HUDEP-2 (cell line): ENCODE measurements around the gene EMC8.
A peak's percentile ranks its signal among the peaks of the same experiment; 100 is the strongest.

ENCODE experiments used
- DNase-seq, 76 experiments: peaks; one replicate each; lab custom pipeline; 2025; ENCODE audit not compliant: unreplicated experiment in 76 of 76; lab: John Stamatoyannopoulos, UW

Gene EMC8

DNA sequence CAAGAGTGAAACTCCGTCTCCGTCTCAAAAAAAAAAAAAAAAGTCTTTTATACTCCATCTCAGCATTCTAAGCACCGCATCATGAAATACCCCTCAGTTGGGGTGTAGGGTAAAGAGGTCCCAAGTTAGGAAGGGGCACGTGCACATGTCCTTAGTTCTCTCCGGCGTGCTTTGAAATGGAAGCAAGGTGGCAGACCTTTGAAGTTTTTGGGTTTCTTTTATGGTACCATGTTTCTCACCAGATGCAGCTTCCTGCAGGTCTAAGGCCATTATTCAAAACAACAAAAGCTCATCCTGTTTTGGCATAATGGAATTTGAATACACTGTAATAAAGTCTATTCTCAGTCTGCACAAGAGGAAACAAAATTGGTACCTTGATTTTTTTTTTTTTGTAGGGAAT, 9.6 kb downstream of the EMC8 start:
- DNase-seq = no peak

GRCh38 chr16:85788819-85789218, 10.5 kb downstream of the EMC8 start:
- DNase-seq = no peak

DNA sequence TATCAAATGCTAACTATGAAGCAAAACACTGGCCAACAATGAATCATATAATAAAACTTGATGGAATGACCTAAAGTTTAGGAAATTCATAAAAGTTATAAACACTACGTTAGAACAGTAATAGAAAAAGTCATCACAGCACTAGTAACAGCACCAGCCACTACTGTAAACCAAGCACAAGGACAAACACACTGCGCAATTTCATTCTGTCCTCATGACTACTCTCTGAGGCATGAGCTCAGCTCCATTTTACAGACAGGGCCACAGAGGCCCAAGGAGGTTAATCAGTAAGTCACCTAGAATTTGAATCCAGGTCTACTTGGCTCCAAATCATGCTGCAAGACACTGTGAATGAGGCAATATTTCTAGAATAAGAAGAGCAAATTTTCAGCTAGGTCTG, 13.4 kb downstream of the EMC8 start:
- DNase-seq = no peak

- no peak for DNase-seq
Observed at GRCh38 chr16:85784813-85785212, 14.5 kb downstream of the EMC8 start.

- DNase-seq = no peak
Observed at GRCh38 chr16:85783441-85783840, 15.9 kb downstream of the EMC8 start.

- no peak for DNase-seq
Observed at GRCh38 chr16:85782451-85782850, 16.9 kb downstream of the EMC8 start.

- DNase-seq = no peak
Observed at GRCh38 chr16:85781695-85782370, 17.5 kb downstream of the EMC8 start.

GRCh38 chr16:85781156-85781555, 18.2 kb downstream of the EMC8 start:
- no peak for DNase-seq

- DNase-seq = no peak
Observed at GRCh38 chr16:85780281-85780680, 19.1 kb downstream of the EMC8 start.

GRCh38 chr16:85778873-85779272, 20.5 kb downstream of the EMC8 start:
- peak in 13 of 76 experiments; percentile 7 to 63 (median 40) for DNase-seq

DNA sequence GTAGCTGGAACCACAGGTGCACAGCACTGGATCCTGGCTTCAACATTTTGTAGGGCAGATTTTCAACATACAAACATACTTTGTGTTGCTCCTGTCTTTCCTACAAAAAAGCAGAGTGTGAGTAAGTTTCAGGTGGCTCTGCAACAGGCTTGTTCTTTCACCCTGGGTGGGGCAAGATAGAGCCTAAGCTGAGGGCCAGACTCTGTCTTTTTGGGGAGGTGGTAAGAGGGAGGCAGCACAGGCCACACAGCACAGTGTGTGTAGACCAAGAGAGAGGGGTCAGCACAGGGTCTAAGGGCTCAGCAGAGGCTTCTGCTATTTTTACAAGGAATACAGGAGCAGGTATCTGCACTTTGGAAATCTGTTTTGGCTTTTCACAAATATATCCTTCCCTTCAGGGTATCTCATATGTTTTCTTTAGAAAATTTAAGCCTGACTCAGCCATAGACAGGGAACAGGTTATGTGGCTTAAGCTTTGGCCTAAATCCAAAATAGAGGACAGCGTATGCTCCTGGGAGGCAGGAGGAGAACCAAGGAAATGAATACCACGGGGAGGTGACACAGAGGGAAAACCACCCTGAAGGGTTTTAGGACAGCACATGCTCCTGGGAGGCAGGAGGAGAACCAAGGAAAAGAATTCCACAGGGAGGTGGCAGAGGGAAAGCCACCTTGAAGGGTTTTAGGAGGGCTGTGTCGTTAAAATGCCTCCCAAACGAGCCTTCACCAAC, 21.6 kb downstream of the EMC8 start:
- DNase-seq = no peak

DNA sequence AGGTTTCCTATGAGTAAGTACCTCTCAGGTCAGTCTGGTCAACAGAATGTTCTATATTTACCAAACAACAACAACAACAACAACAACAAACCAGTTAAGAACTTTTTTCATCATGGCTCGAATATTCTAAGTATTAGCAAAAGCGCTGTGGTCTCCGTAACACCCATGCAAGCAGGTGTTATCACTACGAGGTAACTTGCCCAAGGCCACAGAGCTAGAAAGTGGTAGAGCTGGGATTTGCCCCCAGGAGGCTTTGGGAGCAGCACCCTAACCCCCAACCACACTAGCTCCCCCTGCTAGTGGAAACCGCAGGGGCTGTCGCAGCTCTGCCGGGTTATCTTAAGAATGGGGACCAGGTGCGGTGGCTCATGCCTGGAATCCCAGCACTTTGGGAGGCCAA, 24.5 kb downstream of the EMC8 start:
- DNase-seq = no peak

GRCh38 chr16:85774136-85774535, 25.2 kb downstream of the EMC8 start:
- DNase-seq = no peak

GRCh38 chr16:85773044-85773443, 26.3 kb downstream of the EMC8 start:
- DNase-seq = no peak

DNA sequence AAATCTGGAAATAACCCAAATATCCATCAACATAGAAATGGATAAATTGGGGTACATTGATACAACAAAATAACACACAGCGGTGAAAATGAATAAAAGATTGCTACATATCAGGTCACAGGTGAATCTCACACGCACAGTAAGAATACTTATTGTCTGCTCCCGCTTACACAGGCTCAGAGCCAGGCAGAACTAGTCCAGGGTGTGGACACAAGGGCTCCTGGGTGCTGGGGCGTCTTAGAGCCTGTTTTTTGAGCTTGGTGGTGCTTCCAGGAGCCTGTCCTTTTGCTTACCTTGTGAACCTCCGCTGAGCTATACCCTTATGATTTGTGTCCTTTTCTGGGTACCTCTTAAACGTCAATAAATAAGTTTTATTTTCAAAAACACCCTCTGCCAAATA, 28.6 kb downstream of the EMC8 start:
- no peak for DNase-seq

DNA sequence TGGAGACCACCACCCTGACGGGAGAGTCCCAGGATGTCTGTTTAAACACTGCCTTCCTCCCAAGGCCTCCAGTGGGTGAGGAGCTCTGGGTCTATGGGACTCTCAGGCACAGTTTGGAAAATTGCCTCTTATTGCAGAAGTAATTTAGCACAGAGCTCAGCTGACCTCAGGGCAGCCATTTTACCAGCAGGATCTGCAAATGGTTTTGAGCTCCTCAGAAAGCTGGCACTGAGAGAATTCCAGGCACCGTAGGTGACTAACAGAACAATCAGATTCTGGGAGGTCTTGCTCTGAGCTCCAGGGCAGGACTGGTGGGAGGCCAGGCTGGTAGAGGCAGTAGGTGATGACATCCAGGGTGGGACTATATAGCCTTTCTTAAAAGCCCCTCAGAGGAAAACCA, 31.1 kb downstream of the EMC8 start:
- DNase-seq = no peak

DNA sequence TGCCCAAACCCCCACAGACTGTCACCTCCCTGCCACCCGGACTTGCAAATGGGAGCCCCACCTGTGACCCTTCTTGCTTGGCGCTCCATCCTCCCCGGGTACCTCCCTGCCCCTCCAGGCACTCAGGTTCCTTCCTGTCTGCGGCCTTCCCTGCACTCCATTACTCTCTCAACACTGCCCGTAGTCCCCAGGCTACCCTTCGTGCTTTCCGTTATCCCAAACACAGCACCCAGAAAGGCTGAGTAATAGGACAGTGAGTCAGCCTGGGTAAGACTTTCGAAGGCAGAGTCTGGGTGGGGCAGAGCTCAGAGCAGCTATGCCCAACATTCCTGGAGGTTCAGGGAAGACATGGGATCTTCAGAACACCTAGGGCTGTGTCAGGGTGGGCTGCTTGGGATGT, 31.8 kb downstream of the EMC8 start:
- peak in 4 of 76 experiments; percentile 6 to 15 (median 10) for DNase-seq

- no peak for DNase-seq
Observed at GRCh38 chr16:85765767-85766166, 33.6 kb downstream of the EMC8 start.

DNA sequence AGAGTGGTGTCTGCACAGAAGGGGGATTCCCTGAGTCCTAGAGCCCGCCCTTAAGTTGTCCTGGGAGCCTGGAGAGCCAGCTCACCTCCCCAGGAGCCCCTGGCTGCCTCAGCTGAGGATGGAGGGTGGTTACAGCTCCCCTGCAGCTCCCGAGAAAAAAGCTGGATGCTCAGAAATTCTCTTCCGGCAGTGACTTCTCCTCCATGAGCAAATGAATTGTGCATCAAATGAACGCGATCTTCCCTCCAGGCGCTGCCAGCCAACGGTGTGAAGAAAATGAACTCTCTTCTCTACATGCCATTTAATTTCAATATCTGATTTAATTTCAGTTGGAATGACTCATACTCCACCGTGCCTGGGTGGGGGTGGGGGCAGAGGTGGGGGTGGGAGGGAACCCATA, 34.1 kb downstream of the EMC8 start:
- no peak for DNase-seq

- no peak for DNase-seq
Observed at GRCh38 chr16:85763616-85764015, 35.7 kb downstream of the EMC8 start.

DNA sequence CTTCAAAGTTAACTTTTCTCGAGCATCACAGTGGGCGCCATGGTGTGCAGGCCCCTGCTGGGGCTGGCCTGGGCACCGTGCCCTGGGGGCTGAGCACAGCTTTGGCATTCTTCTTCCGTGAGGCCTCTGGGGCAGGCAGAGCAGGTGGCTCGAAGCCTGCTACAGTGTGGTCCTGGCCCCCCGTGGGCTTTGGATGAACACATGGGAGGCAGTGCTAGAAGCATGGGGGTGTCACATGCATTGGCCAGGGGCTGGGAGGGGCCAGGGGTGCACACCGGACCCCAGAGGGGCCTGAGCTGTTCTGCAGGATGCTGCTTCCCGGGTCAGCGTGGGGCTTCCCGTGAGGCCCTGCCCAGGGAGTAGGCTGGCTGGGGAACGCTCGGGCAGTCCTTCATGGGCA, 36.4 kb downstream of the EMC8 start:
- DNase-seq = no peak

- no peak for DNase-seq
Observed at GRCh38 chr16:85761861-85762260, 37.5 kb downstream of the EMC8 start.
